Stomach (tissue), 9 donors: ENCODE measurements around the gene FAM131A. TPM values are rescaled to one million over a fixed set of nuclear protein-coding genes. Genes with fewer than 3 reads are reported as not detected.

Experiments used
- DNase-seq, 2 donors: peaks; one replicate each; pipeline versions ENCODE4 v3.0.0 to v3.0.0-alpha.2; 2013 to 2019
- H3K27ac ChIP-seq, 5 donors: fragments of 200-600 bp in 4 of 5; sonication (generic) in 4 of 5; one replicate each; pipeline ENCODE4 v1.5.1; 2013 to 2019; ENCODE audit warnings: mild to moderate bottlenecking in 1 of 5, moderate library complexity in 1 of 5
- H3K27me3 ChIP-seq, 3 donors: fragments of 200-600 bp; sonication (generic); one replicate each; pipeline ENCODE4 v1.5.1; 2017 to 2019; ENCODE audit warnings: mixed run types in 1 of 3
- H3K36me3 ChIP-seq, 4 donors: fragments of 200-600 bp; sonication (generic); 1 replicate in 3 of 4; 2 replicates in 1 of 4; pipeline ENCODE4 v1.5.1; 2016 to 2019
- H3K4me1 ChIP-seq, 4 donors: fragments of 200-600 bp; sonication (generic); one replicate each; pipeline ENCODE4 v1.5.1; 2016 to 2019
- H3K4me3 ChIP-seq, 4 donors: fragments of 200-600 bp; sonication (generic) in 3 of 4; one replicate each; pipeline ENCODE4 v1.5.1; 2016 to 2019; ENCODE audit warnings: mild to moderate bottlenecking in 1 of 4
- H3K9me3 ChIP-seq, 4 donors: fragments of 200-600 bp; sonication (generic); one replicate each; pipeline ENCODE4 v1.5.1; 2016 to 2019
- EP300 ChIP-seq: sonication (generic); formaldehyde crosslinking; IDR thresholded peaks from one replicate; pipeline ENCODE4 v1.6.1; 2017; ENCODE audit warnings: antibody characterized with exemption
- POLR2A ChIP-seq, 4 donors: fragments of 450-650 bp; IDR thresholded peaks; one replicate each; pipeline ENCODE4 v1.6.1; 2016; ENCODE audit warnings: antibody characterized with exemption in 4 of 4, control low read depth in 2 of 4, mild to moderate bottlenecking in 1 of 4, moderate library complexity in 1 of 4
- POLR2AphosphoS5 ChIP-seq, 3 donors: sonication (generic); formaldehyde crosslinking; IDR thresholded peaks; one replicate each; pipeline ENCODE4 v1.6.1; 2016; ENCODE audit warnings: antibody characterized with exemption in 3 of 3
- WGBS, 5 donors: extraction: QIAGEN DNeasy Blood & Tissue Kit in 3 of 5; methylation state at CpG; one replicate each; pipeline versions ENCODE4 v1.1.5 to v1.1.7; 2013 to 2018; 5-methylcytosine and 5-hydroxymethylcytosine counted together
- intact Hi-C: fragments of 100-400 bp; cut with DNase I; formaldehyde crosslinking; loops from one replicate; pipeline ENCODE4 v1.15.1; 2023; ENCODE audit warnings: low total_unique reads
- polyA plus RNA-seq, 3 donors: library from polyadenylated mRNA; stranded (reverse); fragments of 200-250 nt; gene quantifications; one replicate each; pipeline ENCODE4 v1.2.3, GENCODE V29; 2013
- total RNA-seq, 5 donors: library from RNA; depleted of rRNA; stranded (reverse); fragments of >200 nt; gene quantifications; one replicate each; pipeline versions ENCODE4 v1.1.0 to v1.2.3, GENCODE V29; 2014 to 2016
- TF ChIP-seq, protein P1 (sequence below), 7 experiments: fragments of 450-650 bp in 4 of 7; fragments of 200-600 bp in 3 of 7; sonication (generic) in 3 of 7; IDR thresholded peaks; one replicate each; pipeline ENCODE4 v1.5.1; 2016 to 2019; ENCODE audit warnings: antibody characterized with exemption in 7 of 7, control low read depth in 2 of 7, mild to moderate bottlenecking in 1 of 7
- donor health status: healthy with polysubstance abuse.
- donor health status: Bipolar disorder and iron deficiency.
- donor health status: healthy.

Gene FAM131A
- total and polyA plus RNA-seq, 8 donors: 1.8 to 73.2 (median 12.8) TPM

DNA sequence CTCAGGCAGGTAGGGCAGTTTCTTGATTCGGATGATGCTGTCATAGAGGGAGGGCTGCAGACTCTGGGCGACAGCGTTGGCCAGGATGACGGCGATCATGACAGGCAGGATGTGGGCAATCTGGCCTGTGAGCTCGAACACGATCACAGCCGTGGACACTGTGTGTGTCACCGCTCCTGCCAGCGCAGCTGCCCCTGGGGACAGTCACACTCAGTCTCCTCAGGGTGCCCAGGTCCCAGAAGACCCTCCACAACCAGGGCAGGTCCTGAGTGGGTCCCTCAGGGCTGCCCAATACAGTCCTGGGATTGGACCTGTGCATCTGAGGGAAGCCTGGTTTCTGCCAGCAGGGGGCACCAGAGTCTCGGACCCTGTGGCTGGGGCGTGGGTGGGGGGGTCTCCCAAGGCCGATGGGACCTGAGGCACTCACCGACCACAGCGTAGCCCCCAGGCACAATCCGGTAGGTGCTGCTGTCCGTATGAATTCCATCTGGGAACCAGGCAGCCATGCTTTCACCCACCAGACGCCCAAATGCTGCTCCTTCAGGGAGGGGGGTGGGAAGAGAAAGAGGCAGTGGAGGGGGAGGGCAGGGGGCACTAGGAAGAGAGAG lies 16.8 kb downstream of the FAM131A start:
- peak; percentile 58 to 75 for DNase-seq
- intact Hi-C loops: loop anchor here (10.0 kb wide), 1 partner anchor 49 kb away; no protein-coding TSS in a partner anchor
- Histone ChIP-seq H3K4me3 (no peak overlapping the region), H3K9me3 (no peaks in the 10 kb centered on the region), H3K36me3 (peaks cover 0 to 46% (median 22%) of the 10 kb centered on the region in 4 donors), H3K27ac (no peak overlapping the region), H3K27me3 (no peaks in the 10 kb centered on the region), H3K4me1 (peaks cover 5 to 28% (median 18%) of the 10 kb centered on the region in 4 donors)
- TF ChIP-seq POLR2A (IDR thresholded peaks at IDR 0.05): no peak
- TF ChIP-seq, protein P1, sequence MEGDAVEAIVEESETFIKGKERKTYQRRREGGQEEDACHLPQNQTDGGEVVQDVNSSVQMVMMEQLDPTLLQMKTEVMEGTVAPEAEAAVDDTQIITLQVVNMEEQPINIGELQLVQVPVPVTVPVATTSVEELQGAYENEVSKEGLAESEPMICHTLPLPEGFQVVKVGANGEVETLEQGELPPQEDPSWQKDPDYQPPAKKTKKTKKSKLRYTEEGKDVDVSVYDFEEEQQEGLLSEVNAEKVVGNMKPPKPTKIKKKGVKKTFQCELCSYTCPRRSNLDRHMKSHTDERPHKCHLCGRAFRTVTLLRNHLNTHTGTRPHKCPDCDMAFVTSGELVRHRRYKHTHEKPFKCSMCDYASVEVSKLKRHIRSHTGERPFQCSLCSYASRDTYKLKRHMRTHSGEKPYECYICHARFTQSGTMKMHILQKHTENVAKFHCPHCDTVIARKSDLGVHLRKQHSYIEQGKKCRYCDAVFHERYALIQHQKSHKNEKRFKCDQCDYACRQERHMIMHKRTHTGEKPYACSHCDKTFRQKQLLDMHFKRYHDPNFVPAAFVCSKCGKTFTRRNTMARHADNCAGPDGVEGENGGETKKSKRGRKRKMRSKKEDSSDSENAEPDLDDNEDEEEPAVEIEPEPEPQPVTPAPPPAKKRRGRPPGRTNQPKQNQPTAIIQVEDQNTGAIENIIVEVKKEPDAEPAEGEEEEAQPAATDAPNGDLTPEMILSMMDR (IDR thresholded peaks at IDR 0.05): peak in 5 of 7 experiments; percentile 30 to 79 (median 63)
- 54 to 81% (median 57%) methylated on average over 11 to 18 of the region's 18 CpGs for WGBS, 5 donors

DNA sequence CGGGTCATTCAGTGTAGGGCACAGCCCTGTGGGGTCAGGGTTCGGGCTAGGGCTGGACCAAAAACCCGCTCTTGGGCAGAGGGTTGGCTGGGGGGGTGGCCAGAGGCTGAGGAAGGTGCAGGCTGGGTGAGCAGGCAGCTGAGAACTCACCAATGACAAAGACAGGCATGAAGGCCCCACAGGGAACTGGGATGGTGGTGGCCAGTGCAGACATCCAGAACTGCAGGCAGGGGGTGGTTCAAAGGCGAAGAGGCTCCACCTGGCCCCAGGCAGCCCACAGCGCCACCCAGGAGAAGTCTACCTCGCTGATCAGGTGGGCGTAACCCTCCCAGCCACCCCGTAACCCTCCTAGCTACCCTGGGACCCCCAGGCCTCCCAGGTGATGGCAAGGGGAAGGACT lies 17.4 kb downstream of the FAM131A start:
- Histone ChIP-seq H3K27me3 (no peaks in the 10 kb centered on the region), H3K4me1 (peaks cover 5 to 33% (median 18%) of the 10 kb centered on the region in 4 donors), H3K36me3 (peaks cover 0 to 46% (median 22%) of the 10 kb centered on the region in 4 donors), H3K4me3 (no peak overlapping the region), H3K27ac (no peak overlapping the region), H3K9me3 (no peaks in the 10 kb centered on the region)
- 77 to 87% (median 81%) methylated on average over 6 to 8 of the region's 8 CpGs for WGBS, 5 donors
- intact Hi-C loops: loop anchor here (10.0 kb wide), 1 partner anchor 50 kb away; no protein-coding TSS in a partner anchor
- no peak for DNase-seq
- TF ChIP-seq EP300 (no peak), POLR2A (IDR thresholded peaks at IDR 0.05) (no peak), POLR2AphosphoS5 (IDR thresholded peaks at IDR 0.05) (no peak)
- TF ChIP-seq, protein P1 (IDR thresholded peaks at IDR 0.05): no peak

DNA sequence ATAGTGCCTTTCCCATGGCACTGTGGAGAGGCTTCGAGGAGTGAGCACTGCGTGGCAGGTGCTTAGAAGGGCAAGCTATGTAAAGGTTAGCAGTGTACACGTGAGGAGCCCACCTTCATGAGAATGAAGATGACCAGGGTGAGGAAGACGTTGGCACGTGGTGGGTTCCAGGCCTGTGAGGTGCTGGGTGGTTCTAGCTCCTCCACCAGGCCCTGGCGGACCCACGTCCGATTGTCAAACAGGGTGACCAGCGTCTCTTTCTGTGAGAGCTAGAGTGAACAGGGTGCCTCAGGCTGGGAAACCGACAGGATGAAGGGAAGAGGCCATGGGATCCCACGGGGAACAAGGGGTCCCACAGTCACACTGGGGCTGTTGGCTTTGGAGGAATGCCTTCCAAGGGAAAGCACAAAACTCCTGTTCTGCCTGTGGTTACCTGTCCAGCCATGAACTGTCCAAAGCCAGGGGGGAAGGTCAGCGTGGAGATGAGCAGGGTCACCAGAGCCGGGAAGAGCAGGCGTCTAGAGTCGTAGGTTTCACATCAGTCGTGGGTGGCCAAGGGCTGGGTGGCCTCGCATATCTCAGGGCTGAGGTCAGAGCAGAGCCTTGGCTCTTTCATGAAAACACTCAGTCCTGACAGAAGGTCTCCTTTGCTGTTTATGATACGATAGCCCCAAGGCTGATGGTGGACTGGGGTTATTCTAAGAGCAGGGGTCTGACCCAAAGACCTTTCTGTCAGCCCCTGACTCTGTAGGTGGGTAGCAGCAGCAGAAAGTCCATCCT lies 18.1 kb downstream of the FAM131A start:
- H3K9me3 ChIP-seq: no peaks in the 10 kb centered on the region
- peaks cover 0 to 46% (median 22%) of the 10 kb centered on the region in 4 donors for H3K36me3 ChIP-seq
- no peak for DNase-seq
- no peaks in the 10 kb centered on the region for H3K27me3 ChIP-seq
- H3K4me3 ChIP-seq: no peak overlapping the region
- no peak overlapping the region for H3K27ac ChIP-seq
- TF ChIP-seq POLR2AphosphoS5 (IDR thresholded peaks at IDR 0.05) (no peak), EP300 (no peak), POLR2A (IDR thresholded peaks at IDR 0.05) (no peak)
- TF ChIP-seq, protein P1 (IDR thresholded peaks at IDR 0.05): no peak
- intact Hi-C loops: loop anchor here (10.0 kb wide), 1 partner anchor 51 kb away; no protein-coding TSS in a partner anchor
- WGBS, 5 donors: 80 to 89% (median 84%) methylated on average over 10 to 18 of the region's 18 CpGs
- H3K4me1 ChIP-seq: peaks cover 6 to 40% (median 20%) of the 10 kb centered on the region in 4 donors

DNA sequence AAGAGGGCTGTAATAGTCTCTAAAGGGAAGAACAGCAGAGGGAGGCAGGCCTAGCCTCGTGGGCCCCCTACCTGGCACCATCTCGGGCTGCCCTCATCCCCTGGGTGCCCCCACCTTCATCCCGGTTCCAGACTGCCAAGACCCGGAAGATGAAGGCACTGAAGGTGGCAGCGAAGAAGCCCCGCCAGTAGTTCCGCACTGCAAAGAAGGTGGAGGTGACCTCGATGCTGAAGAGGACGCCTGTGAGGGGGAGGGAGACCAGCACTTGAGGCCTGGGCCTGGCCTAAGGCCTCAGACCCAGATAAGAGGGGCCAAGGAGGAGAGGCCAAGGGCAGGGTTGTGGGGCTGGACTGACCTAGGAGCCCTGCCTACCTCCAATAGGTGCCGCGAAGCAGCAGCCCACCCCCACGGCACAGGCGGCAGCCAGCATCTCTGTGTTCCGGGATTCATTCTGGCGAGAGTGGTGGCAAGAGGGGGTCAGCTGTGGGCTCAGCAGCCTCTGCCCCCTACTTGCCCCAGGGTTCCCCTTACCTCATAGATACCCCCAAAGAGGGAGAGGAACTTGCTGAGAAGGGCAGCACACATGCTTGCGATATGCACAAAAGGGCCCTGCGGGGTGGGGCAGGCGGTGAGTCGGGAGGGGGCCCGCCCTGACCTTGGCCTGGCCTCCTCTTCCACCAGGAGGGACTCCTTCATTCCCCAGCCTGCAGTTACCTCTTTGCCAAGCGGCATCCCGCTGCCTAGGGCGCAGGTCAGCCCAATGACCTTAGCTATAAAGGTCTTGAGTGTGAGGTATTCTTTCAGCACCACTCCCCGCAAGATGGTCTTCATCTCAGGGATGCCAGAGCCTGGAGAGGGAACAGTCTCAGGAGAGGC lies 20.1 kb downstream of the FAM131A start:
- H3K4me3 ChIP-seq: no peak overlapping the region
- no peak overlapping the region for H3K27ac ChIP-seq
- peaks cover 9 to 37% (median 16%) of the 10 kb centered on the region in 4 donors for H3K4me1 ChIP-seq
- intact Hi-C loops: loop anchor here (10.0 kb wide), 1 partner anchor 53 kb away; no protein-coding TSS in a partner anchor
- no peaks in the 10 kb centered on the region for H3K9me3 ChIP-seq
- TF ChIP-seq POLR2A (IDR thresholded peaks at IDR 0.05): no peak
- no peak for TF ChIP-seq EP300
- TF ChIP-seq, protein P1 (IDR thresholded peaks at IDR 0.05): no peak
- TF ChIP-seq POLR2AphosphoS5 (IDR thresholded peaks at IDR 0.05): no peak
- 91 to 94% (median 93%) methylated on average over 23 to 24 of the region's 24 CpGs for WGBS, 5 donors
- H3K27me3 ChIP-seq: no peaks in the 10 kb centered on the region
- H3K36me3 ChIP-seq: peaks cover 0 to 44% (median 22%) of the 10 kb centered on the region in 4 donors
- DNase-seq: no peak
